HG02852 (cell line): ENCODE results near the gene DENND4A.
"Not testable (repeated sequence)": the region's sequence is repeated elsewhere in the genome, so short reads cannot be mapped to it uniquely, and the experiment has no call there.

Source experiments
- ATAC-seq: cut with Tn5 transposase; IDR thresholded peaks from one replicate; pipeline ENCODE4 v1.9.1; 2021; ENCODE audit warnings: mild to moderate bottlenecking, moderate library complexity; ENCODE audit not compliant: unreplicated experiment

Gene DENND4A

GRCh38 chr15:65761210-65761926, 30.7 kb downstream of the DENND4A start:
- no peak for ATAC-seq

DNA sequence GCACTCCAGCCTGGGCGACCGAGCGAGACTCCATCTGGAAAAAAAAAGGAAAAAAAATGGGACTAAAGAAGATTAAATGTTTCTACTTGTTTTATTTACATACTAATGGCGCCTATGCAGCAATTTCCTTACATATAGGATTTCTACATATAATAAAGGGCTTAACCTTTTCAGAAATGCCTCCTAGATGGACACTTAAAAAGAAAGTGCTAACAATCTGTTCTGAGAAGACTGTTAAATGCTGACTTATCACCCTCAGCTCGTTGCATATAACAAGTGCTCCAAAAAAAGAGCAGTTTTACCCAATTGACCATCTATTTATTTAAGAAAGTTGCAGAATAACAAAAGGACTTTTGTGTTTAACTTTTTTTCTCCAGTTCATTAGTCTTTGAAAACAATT, 32.7 kb downstream of the DENND4A start:
- no peak for ATAC-seq

DNA sequence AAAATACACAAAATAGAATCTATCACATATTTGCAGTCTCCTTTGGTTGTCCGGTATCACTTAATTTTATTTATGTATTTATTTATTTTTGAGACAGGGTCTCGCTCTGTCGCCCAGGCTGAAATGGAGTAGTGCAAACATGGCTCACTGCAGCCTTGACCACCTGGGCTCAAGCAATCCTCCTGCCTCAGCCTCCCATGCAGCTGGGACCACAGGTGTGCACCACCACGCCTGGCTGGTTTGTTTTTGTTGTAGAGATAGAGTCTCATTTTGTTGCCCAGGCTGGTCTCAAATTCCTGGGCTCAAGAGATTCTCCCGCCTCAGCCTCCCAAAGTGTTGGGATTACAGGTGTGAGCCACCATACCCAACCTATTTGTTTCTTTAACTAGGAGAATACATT, 33.9 kb downstream of the DENND4A start:
- ATAC-seq: no peak

- no peak for ATAC-seq
These were observed 34.8 kb downstream of the DENND4A start for GRCh38 chr15:65757256-65757655.

GRCh38 chr15:65752151-65752700, 39.9 kb downstream of the DENND4A start:
- no peak for ATAC-seq

DNA sequence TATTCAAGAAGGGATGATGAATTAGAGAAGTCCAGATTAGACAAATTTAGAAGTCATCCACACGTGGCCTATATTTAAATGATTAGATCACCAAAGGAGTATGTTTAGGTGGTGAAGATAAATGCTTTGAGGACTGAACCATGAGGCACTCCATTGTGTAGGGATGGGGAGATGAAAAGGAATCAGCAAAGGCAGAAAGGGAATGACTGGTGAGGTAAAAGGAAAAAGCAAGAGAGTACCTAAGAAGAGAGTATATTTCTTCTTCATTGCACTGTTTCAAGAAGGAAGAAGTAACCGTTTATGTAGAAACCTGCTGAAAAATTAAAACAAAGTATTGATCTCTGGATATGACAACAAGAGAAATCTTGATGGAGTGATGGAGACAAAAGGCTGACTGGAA, 40.7 kb downstream of the DENND4A start:
- no peak for ATAC-seq

GRCh38 chr15:65747265-65747664, 44.8 kb downstream of the DENND4A start:
- ATAC-seq: no peak

DNA sequence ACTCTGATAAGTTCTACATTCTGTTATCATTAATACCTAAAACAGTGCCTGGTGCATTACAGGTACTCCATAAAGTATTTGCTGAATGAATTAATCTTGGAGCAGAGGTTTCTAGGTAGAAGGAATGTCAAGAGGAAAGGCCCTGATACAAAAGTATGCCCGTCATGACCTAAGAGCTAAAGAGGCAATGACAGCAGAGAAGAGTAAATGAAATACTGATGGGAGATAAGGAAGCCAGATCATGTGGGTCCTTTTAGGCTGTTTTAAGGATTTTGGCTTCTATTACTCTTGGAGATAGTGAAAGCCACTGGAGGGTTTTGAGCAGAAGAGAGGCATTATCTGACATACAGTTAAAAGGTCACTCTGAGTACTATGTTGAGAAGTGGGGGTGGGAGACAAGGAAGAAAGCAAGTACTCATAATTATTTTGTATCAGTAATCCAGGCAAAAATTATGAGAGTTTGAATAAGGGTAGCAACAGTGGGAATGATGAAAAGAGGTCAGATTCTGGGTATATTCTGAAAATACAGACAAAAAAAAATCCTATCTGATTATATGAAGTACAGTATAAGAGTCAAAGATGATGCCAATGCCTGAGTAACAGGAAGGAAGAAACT, 48.3 kb downstream of the DENND4A start:
- ATAC-seq: no peak

GRCh38 chr15:65740148-65740547, 51.9 kb downstream of the DENND4A start:
- no peak for ATAC-seq

DNA sequence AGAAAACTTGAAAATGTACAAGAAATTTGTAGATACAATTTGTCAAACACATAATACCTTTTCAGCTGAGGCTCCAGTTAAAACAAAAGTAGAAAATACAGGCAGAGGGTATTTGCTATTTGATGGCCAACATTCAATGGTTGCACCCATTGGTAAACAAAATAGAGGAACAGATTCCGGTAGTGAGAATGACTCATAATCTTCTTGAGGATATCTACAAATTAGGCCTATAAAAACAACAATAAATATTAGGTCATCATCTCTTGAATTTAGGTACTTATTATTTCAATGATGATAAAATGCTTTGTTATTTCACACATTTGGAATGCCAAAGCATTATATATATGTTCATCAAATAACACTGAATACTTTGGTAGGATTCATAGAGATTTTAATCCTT, 53.4 kb downstream of the DENND4A start:
- no peak for ATAC-seq

DNA sequence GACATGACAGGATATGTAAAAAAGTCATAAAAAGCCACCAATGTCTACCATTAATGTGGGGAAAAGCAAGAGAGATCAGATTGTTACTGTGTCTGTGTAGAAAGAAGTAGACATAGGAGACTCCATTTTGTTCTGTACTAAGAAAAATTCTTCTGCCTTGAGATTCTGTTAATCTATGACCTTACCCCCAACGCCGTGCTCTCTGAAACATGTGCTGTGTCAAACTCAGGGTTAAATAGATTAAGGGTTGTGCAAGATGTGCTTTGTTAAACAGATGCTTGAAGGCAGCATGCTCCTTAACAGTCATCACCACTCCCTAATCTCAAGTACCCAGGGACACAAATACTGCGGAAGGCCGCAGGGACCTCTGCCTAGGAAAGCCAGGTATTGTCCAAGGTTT, 58.5 kb downstream of the DENND4A start:
- not testable (repeated sequence) for ATAC-seq

- ATAC-seq: no peak
These were observed 59.4 kb downstream of the DENND4A start for GRCh38 chr15:65732698-65733097.

DNA sequence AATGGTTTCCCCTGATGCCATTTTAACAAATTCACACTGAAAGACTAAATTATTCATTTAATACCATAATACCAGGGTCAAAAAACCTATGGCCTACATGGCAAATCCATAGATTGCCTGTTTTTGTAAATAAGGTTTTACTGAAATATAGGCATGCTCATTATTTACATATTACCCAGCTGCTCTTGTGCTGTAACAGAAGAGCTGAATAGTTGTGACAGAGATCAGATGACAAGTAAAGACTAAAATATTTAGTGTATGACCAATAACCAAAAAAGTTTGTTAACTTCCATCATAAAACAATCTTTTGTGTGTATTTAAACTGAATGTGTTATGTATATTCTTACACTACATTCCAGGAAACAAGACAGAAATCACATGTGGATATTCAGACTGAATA, 60.2 kb downstream of the DENND4A start:
- ATAC-seq: no peak

DNA sequence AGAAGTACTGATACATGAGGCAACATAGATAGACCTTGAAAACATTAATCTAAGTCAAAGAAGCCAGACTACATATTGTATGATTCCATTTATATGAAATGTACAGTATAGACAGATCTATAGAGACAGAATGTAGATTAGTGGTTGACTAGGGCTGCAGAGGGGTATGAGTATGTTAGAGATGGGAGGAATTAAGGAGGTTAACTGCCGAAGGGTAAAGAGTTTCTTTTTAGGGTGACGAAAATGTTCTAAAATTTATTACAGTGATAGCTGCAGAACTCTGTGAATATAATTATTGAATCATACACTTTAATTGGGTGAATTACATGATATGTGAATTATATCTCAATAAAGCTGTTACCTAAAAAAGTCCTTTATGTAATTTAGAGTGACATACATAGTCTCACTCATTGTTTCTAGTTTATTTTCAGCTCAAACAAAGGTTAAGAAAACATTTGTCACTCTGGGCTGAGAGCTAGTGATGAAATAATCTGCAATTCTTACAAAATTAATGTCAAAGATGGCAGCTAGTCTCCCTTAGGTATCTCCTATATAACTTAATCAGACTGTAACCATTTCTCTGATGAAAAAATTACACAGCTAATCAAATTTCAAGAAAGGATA, 61.4 kb downstream of the DENND4A start:
- ATAC-seq: no peak

DNA sequence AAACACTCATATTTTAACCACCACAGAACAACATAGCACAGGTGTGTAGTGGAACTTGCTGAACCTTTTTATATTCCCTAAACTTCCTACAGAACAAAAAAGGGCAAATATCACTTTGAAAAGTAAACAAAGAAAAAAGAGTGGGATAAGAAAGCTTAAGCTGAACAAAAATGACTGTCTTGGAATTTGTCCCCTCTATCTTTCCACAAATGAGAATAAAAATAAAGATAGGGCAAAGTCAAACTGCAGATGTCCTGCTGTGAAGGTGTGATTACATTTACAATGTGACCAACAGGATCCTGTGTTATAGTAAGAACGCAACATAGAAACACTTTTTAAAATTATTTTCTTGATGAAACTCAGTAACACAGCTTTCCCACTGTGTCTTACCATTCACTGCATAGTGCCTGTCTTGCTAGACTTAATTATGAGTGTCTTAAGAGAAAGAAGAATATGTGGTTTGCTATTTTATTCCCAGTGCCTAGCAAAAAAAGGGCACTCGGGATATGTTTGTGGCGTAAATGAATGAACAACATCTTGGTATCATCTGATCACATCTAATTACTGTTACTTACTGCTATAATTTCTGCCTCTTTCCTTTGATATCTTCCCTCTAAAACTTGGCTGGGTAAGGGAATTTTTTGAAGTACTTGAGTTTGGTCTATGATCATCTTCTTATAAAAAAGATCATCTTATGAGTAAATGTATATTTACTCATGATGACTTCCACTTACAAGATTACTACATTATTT, 67.5 kb downstream of the DENND4A start:
- no peak for ATAC-seq

DNA sequence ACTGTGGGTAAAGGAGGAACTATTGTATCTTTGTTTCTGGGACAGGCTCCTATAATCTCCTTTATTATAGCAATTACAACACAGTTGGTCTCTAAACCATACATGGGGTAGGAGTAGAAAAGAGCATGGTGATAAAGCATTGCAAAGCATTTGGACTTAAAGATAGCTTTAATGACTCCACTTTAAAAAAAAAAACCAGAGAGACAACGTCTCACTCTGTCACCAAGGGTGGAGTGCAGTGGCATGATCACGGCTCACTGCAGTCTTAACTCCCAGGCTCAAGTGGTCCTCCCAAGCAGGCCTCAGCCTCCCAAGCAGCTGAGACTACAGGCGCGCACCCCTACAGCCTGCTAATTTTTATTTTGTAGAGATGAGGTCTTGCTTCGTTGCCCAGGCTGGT, 68.2 kb downstream of the DENND4A start:
- ATAC-seq: no peak

- no peak for ATAC-seq
These were observed 69.9 kb downstream of the DENND4A start for GRCh38 chr15:65722191-65722590.

GRCh38 chr15:65712415-65712814, 79.7 kb downstream of the DENND4A start:
- no peak for ATAC-seq

GRCh38 chr15:65695081-65695480, 97.0 kb downstream of the DENND4A start:
- ATAC-seq: no peak

DNA sequence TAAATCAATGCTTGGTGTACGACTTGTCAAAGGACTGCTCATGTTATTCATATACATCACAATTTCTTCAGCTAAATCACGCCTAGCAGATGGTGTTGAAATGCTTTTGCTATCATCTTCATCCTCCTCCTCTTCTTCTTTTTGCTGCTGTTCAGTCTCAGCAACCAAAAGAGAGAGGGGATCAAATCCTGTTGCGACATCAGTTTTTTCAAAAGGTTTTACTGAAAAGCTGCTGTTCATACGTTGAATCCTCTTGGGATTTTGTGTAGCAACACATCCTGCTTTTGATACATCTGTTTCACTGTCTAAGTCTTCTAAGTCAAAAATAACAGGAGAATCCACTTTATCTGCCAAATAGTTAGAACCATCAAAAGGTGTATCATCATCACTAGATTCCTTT, 101.3 kb downstream of the DENND4A start:
- ATAC-seq: no peak

GRCh38 chr15:65690173-65690572, 101.9 kb downstream of the DENND4A start:
- ATAC-seq: no peak
